Memory B cell (primary cell): ENCODE results near the gene HTR1D.
"Not testable (repeated sequence)": the region's sequence is repeated elsewhere in the genome, so short reads cannot be mapped to it uniquely, and the experiment has no call there.

ENCODE experiments used
- ATAC-seq: fragments of 150-1000 bp; cut with Tn5 transposase; 2 replicates; pipeline ENCODE4 v1.10.0; 2021; ENCODE audit warnings: low read depth, mild to moderate bottlenecking, moderate library complexity
- DNase-seq, 2 donors: peaks; one replicate each; pipeline ENCODE4 v3.0.0; 2022; ENCODE audit warnings: low spot score in 2 of 2
- H3K27ac Mint-ChIP-seq: one replicate; pipeline ENCODE4 v1.8.0; 2022; ENCODE audit warnings: mild to moderate bottlenecking, moderate library complexity, mixed read lengths
- H3K27me3 Mint-ChIP-seq: one replicate; pipeline ENCODE4 v1.8.0; 2022; ENCODE audit warnings: mixed read lengths
- H3K36me3 Mint-ChIP-seq: one replicate; pipeline ENCODE4 v1.8.0; 2022; ENCODE audit warnings: mild to moderate bottlenecking, mixed read lengths
- H3K4me1 Mint-ChIP-seq: one replicate; pipeline ENCODE4 v1.8.0; 2022; ENCODE audit warnings: mixed read lengths
- H3K4me3 Mint-ChIP-seq: one replicate; pipeline ENCODE4 v1.8.0; 2022; ENCODE audit warnings: mild to moderate bottlenecking, moderate library complexity, mixed read lengths
- H3K9me3 Mint-ChIP-seq: one replicate; pipeline ENCODE4 v1.8.0; 2022; ENCODE audit warnings: mixed read lengths

The HTR1D gene

GRCh38 chr1:23209770-23210169 is 7.5 kb downstream of the HTR1D start:
- Mint-ChIP-seq H3K9me3 (no peaks in the 10 kb centered on the region), H3K27ac (no peak overlapping the region), H3K27me3 (peaks cover 28% of the 10 kb centered on the region), H3K4me1 (peaks cover 2% of the 10 kb centered on the region), H3K4me3 (no peak overlapping the region), H3K36me3 (peaks cover 3% of the 10 kb centered on the region)
- no peak for DNase-seq
- peak; percentile 60 for ATAC-seq

- DNase-seq, result no peak
- H3K9me3 Mint-ChIP-seq, result no peaks in the 10 kb centered on the region
- H3K27me3 Mint-ChIP-seq, result peaks cover 25% of the 10 kb centered on the region
Measured at GRCh38 chr1:23208527-23208926, 8.8 kb downstream of the HTR1D start.

GRCh38 chr1:23207733-23208132 is 9.6 kb downstream of the HTR1D start:
- peaks cover 24% of the 10 kb centered on the region for H3K27me3 Mint-ChIP-seq
- H3K4me3 Mint-ChIP-seq, H3K9me3 Mint-ChIP-seq, H3K4me1 Mint-ChIP-seq, H3K36me3 Mint-ChIP-seq, DNase-seq, ATAC-seq, H3K27ac Mint-ChIP-seq: not testable (repeated sequence)

More at GRCh38 chr1:23208527-23208926, 8.8 kb downstream of the HTR1D start:
- H3K36me3 Mint-ChIP-seq, result peaks cover 1% of the 10 kb centered on the region
- ATAC-seq, result no peak
- H3K4me3 Mint-ChIP-seq, result no peak overlapping the region
- H3K27ac Mint-ChIP-seq, result no peak overlapping the region
- H3K4me1 Mint-ChIP-seq, result peaks cover 2% of the 10 kb centered on the region

GRCh38 chr1:23202263-23202749 is 15.0 kb downstream of the HTR1D start:
- Mint-ChIP-seq H3K27ac (no peak overlapping the region), H3K9me3 (no peaks in the 10 kb centered on the region), H3K27me3 (peaks cover 17% of the 10 kb centered on the region), H3K4me3 (no peak overlapping the region), H3K36me3 (no peaks in the 10 kb centered on the region), H3K4me1 (no peaks in the 10 kb centered on the region)
- DNase-seq (no peak), ATAC-seq (no peak)

GRCh38 chr1:23200883-23201282 is 16.4 kb downstream of the HTR1D start:
- Mint-ChIP-seq H3K27me3 (peaks cover 11% of the 10 kb centered on the region), H3K9me3 (no peaks in the 10 kb centered on the region), H3K27ac (no peak overlapping the region), H3K4me1 (no peaks in the 10 kb centered on the region), H3K4me3 (no peak overlapping the region), H3K36me3 (no peaks in the 10 kb centered on the region)
- ATAC-seq (no peak), DNase-seq (no peak)

- Mint-ChIP-seq H3K27ac (no peak overlapping the region), H3K27me3 (peaks cover 6% of the 10 kb centered on the region), H3K9me3 (no peaks in the 10 kb centered on the region), H3K36me3 (no peaks in the 10 kb centered on the region), H3K4me3 (no peak overlapping the region), H3K4me1 (peaks cover 2% of the 10 kb centered on the region)
- DNase-seq (no peak), ATAC-seq (no peak)
Measured at GRCh38 chr1:23198373-23198772, 18.9 kb downstream of the HTR1D start.

GRCh38 chr1:23196627-23197328 is 20.5 kb downstream of the HTR1D start:
- Mint-ChIP-seq H3K4me1 (peaks cover 2% of the 10 kb centered on the region), H3K36me3 (no peaks in the 10 kb centered on the region), H3K9me3 (no peaks in the 10 kb centered on the region), H3K27ac (no peak overlapping the region), H3K27me3 (peaks cover 10% of the 10 kb centered on the region), H3K4me3 (no peak overlapping the region)
- ATAC-seq (no peak), DNase-seq (no peak)

GRCh38 chr1:23194119-23194984 is 22.9 kb downstream of the HTR1D start:
- Mint-ChIP-seq H3K9me3 (no peaks in the 10 kb centered on the region), H3K27me3 (peaks cover 13% of the 10 kb centered on the region)

GRCh38 chr1:23193391-23194118 is 23.7 kb downstream of the HTR1D start:
- Mint-ChIP-seq H3K4me3 (no peak overlapping the region), H3K4me1 (peaks cover 2% of the 10 kb centered on the region), H3K9me3 (no peaks in the 10 kb centered on the region), H3K36me3 (no peaks in the 10 kb centered on the region), H3K27me3 (peaks cover 13% of the 10 kb centered on the region), H3K27ac (no peak overlapping the region)
- no peak for DNase-seq
- no peak for ATAC-seq

More at GRCh38 chr1:23194119-23194984, 22.9 kb downstream of the HTR1D start:
- Mint-ChIP-seq H3K36me3 (no peaks in the 10 kb centered on the region), H3K4me3 (no peak overlapping the region), H3K4me1 (peaks cover 2% of the 10 kb centered on the region), H3K27ac (no peak overlapping the region)
- no peak for DNase-seq
- ATAC-seq, result no peak

- no peak overlapping the region for H3K4me3 Mint-ChIP-seq
- H3K36me3 Mint-ChIP-seq, result no peaks in the 10 kb centered on the region
- H3K4me1 Mint-ChIP-seq, result peaks cover 2% of the 10 kb centered on the region
- ATAC-seq, result no peak
- no peak for DNase-seq
- H3K27me3 Mint-ChIP-seq, result peaks cover 11% of the 10 kb centered on the region
- H3K27ac Mint-ChIP-seq, result no peak overlapping the region
- no peaks in the 10 kb centered on the region for H3K9me3 Mint-ChIP-seq
Measured at GRCh38 chr1:23191199-23191598, 26.1 kb downstream of the HTR1D start.

GRCh38 chr1:23188936-23189452 is 28.3 kb downstream of the HTR1D start:
- DNase-seq, H3K4me1 Mint-ChIP-seq, H3K4me3 Mint-ChIP-seq, ATAC-seq, H3K9me3 Mint-ChIP-seq, H3K27ac Mint-ChIP-seq, H3K36me3 Mint-ChIP-seq: not testable (repeated sequence)
- H3K27me3 Mint-ChIP-seq, result peaks cover 11% of the 10 kb centered on the region

- Mint-ChIP-seq H3K4me3 (no peak overlapping the region), H3K36me3 (no peaks in the 10 kb centered on the region), H3K27ac (no peak overlapping the region), H3K9me3 (no peaks in the 10 kb centered on the region), H3K27me3 (peaks cover 8% of the 10 kb centered on the region), H3K4me1 (peaks cover 6% of the 10 kb centered on the region)
- DNase-seq (no peak), ATAC-seq (no peak)
Measured at GRCh38 chr1:23188434-23188884, 28.8 kb downstream of the HTR1D start.

GRCh38 chr1:23187637-23188036 is 29.7 kb downstream of the HTR1D start:
- peaks cover 6% of the 10 kb centered on the region for H3K4me1 Mint-ChIP-seq

More at GRCh38 chr1:23187637-23188036, 29.7 kb downstream of the HTR1D start:
- Mint-ChIP-seq H3K9me3 (no peaks in the 10 kb centered on the region), H3K4me3 (no peak overlapping the region), H3K27ac (no peak overlapping the region), H3K27me3 (peaks cover 3% of the 10 kb centered on the region), H3K36me3 (no peaks in the 10 kb centered on the region)
- DNase-seq (no peak), ATAC-seq (no peak)
